OCI-LY3 (cell line): ENCODE results near the gene PLCB1.

Source experiments
- CTCF ChIP-seq: fragments of 200-600, 300-600 bp; sonication (generic); IDR thresholded peaks from 2 replicates; pipeline ENCODE4 v1.5.1; 2014; ENCODE audit warnings: antibody characterized with exemption, low read length, low read depth
- EZH2phosphoT487 ChIP-seq: fragments of 200-600 bp; shearing (Covaris generic); IDR thresholded peaks from 2 replicates; pipeline ENCODE4 v1.6.1; 2018; ENCODE audit warnings: antibody characterized with exemption, mixed run types, low read depth

DNA sequence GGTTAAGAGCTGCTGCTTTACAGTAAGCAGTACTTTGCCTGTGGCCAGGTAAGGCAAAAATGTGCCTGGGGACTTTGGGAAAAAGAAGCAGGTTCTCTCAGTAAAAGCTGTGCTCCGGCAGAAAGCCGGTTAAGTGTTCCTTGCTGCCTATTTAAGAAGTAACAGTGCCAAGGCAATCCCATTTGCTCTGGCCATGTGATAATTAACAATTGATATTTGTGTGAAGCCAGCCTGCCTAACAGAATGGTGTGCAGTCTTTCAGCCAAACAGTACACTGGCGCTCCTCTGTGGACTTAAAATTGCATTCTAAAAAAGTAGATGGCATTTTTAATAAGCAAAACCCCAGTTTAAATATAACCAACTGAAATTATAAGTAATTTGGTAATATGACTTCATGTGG, 430.3 kb downstream of the PLCB1 start:
- no peak for TF ChIP-seq CTCF
- TF ChIP-seq EZH2phosphoT487 = no peak
